Retinal pigment epithelial cell (primary cell): Measurements from ENCODE around the gene GPC5.

Experiments
- DNase-seq: peaks from one replicate; pipeline ENCODE4 v3.0.0-alpha.2; 2010; ENCODE audit warnings: low read depth
- H3K4me3 ChIP-seq: 2 replicates; pipeline ENCODE4 v1.5.1; 2011; ENCODE audit warnings: mild to moderate bottlenecking, low read length, control low read depth, moderate library complexity
- TF ChIP-seq, protein P1 (sequence below): conservative IDR thresholded peaks from 2 replicates; pipeline ENCODE4 v1.5.1; 2011; ENCODE audit warnings: low read depth, low read length, control low read depth, inconsistent platforms

GPC5 gene

DNA sequence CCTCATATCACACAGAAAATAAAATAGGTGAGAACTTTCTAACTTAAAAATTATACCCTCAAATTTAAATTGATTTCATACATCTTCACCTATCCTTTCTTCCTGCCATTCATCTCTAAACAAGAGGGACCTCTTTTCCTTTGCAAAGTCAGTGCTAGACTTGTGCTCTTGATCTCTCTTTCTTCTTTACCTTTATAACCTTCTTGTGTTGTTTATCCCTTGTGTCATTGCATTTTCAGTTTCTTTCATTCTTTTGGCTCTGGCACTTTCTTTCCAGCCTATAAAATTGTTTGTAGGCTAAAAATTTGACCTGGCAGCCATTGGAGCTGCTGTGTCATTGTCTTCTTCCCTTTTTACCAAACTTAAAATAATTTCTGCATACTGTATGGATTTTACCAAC lies 190.1 kb downstream of the GPC5 start:
- TF ChIP-seq, protein P1, sequence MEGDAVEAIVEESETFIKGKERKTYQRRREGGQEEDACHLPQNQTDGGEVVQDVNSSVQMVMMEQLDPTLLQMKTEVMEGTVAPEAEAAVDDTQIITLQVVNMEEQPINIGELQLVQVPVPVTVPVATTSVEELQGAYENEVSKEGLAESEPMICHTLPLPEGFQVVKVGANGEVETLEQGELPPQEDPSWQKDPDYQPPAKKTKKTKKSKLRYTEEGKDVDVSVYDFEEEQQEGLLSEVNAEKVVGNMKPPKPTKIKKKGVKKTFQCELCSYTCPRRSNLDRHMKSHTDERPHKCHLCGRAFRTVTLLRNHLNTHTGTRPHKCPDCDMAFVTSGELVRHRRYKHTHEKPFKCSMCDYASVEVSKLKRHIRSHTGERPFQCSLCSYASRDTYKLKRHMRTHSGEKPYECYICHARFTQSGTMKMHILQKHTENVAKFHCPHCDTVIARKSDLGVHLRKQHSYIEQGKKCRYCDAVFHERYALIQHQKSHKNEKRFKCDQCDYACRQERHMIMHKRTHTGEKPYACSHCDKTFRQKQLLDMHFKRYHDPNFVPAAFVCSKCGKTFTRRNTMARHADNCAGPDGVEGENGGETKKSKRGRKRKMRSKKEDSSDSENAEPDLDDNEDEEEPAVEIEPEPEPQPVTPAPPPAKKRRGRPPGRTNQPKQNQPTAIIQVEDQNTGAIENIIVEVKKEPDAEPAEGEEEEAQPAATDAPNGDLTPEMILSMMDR, result no peak
- no peak for DNase-seq
- H3K4me3 ChIP-seq, result no peak overlapping the region

DNA sequence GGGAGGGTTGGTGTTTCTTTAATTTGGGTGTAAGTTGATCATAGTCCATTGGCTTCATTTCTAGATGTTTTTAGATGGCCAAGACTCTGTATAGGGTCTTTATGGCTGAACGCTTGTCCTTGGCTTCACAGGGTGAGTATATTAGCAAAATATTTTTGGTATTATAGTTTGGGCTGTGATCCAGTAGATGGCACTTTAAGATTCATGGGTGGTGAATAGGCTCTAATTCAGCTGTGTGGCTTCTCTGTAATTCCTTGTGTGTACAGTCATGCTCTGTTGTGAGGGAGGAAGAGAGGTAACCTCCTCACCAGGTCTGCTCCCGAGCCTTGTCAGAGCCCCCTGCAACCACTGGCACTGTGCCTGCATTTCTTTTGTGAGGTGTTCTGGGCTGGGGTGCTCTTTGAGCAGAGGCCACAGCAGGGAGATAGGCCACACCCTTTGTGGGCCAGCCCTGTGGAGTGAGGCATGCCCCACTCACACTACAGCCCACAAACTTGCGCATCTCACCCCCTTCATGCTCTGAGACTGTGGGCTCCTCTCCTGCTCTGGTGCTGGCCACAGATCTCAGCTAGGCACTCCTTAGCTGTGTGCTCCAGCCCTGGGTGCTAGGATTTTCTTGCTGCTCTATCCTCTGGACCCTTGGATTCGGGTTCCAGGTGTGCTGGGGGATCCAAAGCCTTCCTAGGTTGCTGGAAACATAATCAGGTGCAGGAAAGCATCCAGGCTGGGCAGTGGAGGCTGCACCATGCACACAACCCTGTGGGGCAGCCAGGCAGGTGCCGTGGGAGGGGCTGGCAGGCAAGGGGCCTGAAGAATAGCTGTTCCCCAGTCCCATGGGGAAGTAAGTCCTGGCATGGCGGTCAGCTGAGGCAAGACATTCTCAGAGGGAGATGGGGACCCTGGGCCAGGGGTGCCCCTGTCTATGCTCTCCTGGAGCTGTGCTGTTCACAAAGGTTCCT lies 193.9 kb downstream of the GPC5 start:
- no peak overlapping the region for H3K4me3 ChIP-seq
- DNase-seq, result no peak
- TF ChIP-seq, protein P1, result no peak

DNA sequence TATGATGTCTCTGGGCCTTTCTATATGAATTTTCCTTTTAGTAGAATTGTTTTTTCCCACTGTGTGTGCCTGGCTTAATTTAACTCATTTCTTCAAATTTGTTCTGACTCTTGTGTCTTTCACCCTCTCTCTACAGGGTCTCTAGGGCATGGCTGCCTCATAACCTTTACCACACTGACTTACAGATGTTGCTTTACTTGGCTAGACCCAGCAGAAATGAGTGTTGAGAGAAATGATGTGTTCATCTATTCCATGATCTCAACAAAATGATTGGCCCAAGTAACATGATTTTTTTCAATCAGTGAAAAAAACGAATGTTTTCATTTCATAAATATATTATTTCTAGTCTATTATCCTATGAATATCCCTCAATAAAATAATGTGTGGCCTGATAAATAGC lies 195.0 kb downstream of the GPC5 start:
- H3K4me3 ChIP-seq, result no peak overlapping the region
- TF ChIP-seq, protein P1, result no peak
- no peak for DNase-seq

- no peak for DNase-seq
- TF ChIP-seq, protein P1, result no peak
- H3K4me3 ChIP-seq, result no peak overlapping the region
These were observed 195.6 kb downstream of the GPC5 start for GRCh38 chr13:91594061-91594460.

DNA sequence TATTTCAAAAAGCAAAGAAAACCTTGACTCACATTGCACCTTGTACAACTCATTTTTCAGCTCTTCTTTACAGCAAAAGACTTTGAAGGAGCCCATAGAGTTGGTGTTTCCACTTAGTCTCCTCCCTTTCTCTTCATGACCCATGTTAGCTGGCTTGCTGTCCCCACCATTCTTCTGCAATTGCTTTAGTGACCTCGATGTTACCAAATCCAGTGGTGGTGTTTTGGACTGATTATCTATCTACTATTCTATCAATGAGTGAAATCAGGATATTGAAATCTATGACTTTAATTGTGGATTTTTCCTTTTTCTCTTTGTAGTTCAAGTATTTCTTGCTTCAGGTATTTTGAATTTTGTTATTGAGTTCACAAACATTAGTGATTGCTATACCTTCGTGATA lies 197.3 kb downstream of the GPC5 start:
- DNase-seq, result no peak
- TF ChIP-seq, protein P1, result no peak

DNA sequence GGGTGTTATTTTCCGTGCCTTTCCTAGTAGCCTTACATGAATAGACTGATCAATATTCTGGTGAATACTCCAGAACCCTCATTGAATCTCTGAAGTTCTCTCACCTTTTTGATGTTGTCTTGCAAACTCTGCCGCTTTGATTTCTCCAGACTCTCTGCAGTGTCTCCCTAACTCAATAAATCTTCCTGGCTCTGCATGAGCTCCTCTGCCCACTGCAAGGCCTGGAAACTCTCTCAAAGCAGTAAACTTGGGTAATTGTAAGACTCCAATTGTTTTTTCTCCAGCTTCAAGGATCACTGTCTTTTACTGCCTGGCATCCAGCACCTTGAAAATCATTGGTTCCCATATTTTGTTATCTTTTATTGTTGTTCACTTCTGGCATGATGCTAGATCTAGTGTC lies 198.4 kb downstream of the GPC5 start:
- TF ChIP-seq, protein P1, result no peak
- H3K4me3 ChIP-seq, result no peak overlapping the region
- DNase-seq, result no peak

More for the DNA sequence above, 197.3 kb downstream of the GPC5 start:
- no peak overlapping the region for H3K4me3 ChIP-seq

GRCh38 chr13:91598655-91599054 lies 200.2 kb downstream of the GPC5 start:
- no peak for DNase-seq
- TF ChIP-seq, protein P1, result no peak
- no peak overlapping the region for H3K4me3 ChIP-seq
